GM23248 (cell line): ENCODE measurements around the gene FAM131A. TPM values are rescaled to one million over a fixed set of nuclear protein-coding genes. Genes with fewer than 3 reads are reported as not detected.
"Not testable (repeated sequence)": the region's sequence is repeated elsewhere in the genome, so short reads cannot be mapped to it uniquely, and the experiment has no call there.

Experiments
- DNase-seq: peaks from one replicate; pipeline ENCODE4 v3.0.0-alpha.2; 2015
- H2AFZ ChIP-seq: fragments of 200-600 bp; sonication (generic); 2 replicates; pipeline ENCODE4 v1.6.1; 2016; ENCODE audit warnings: antibody characterized with exemption
- H3F3A ChIP-seq: fragments of 200-600 bp; sonication (generic); 2 replicates; pipeline ENCODE4 v1.6.1; 2016; ENCODE audit warnings: mild to moderate bottlenecking, antibody characterized with exemption, mixed run types; ENCODE audit not compliant: insufficient read depth
- H3K27ac ChIP-seq: fragments of 200-600 bp; sonication (generic); 2 replicates; pipeline ENCODE4 v1.5.1; 2016; ENCODE audit warnings: mild to moderate bottlenecking
- H3K27me3 ChIP-seq: fragments of 200-600 bp; sonication (generic); replicated peaks from 2 replicates; pipeline ENCODE4 v1.6.1; 2016; ENCODE audit warnings: mild to moderate bottlenecking; ENCODE audit not compliant: insufficient read depth
- H3K36me3 ChIP-seq: fragments of 200-600 bp; sonication (generic); 2 replicates; pipeline ENCODE4 v1.6.1; 2016; ENCODE audit warnings: low read depth, mild to moderate bottlenecking
- H3K4me1 ChIP-seq: fragments of 200-600 bp; sonication (generic); 2 replicates; pipeline ENCODE4 v1.6.1; 2016; ENCODE audit warnings: mild to moderate bottlenecking; ENCODE audit not compliant: insufficient read depth
- H3K4me2 ChIP-seq: fragments of 200-600 bp; sonication (generic); one replicate; pipeline ENCODE4 v1.6.1; 2016; ENCODE audit warnings: mild to moderate bottlenecking; ENCODE audit not compliant: unreplicated experiment
- H3K4me3 ChIP-seq: fragments of 200-600 bp; sonication (generic); 2 replicates; pipeline ENCODE4 v1.5.1; 2016; ENCODE audit warnings: mild to moderate bottlenecking
- H3K79me2 ChIP-seq: fragments of 200-600 bp; sonication (generic); 2 replicates; pipeline ENCODE4 v1.6.1; 2016; ENCODE audit warnings: mild to moderate bottlenecking; ENCODE audit not compliant: insufficient read depth
- H3K9ac ChIP-seq: fragments of 200-600 bp; sonication (generic); 2 replicates; pipeline ENCODE4 v1.6.1; 2016; ENCODE audit warnings: mild to moderate bottlenecking
- H3K9me2 ChIP-seq: fragments of 200-600 bp; sonication (generic); 2 replicates; pipeline ENCODE4 v1.6.1; 2016; ENCODE audit warnings: mixed run types, mild to moderate bottlenecking, moderate library complexity; ENCODE audit not compliant: insufficient read depth
- H3K9me3 ChIP-seq: fragments of 200-600 bp; sonication (generic); one replicate; pipeline ENCODE4 v1.6.1; 2017; ENCODE audit warnings: low read depth
- H4K20me1 ChIP-seq: fragments of 200-600 bp; sonication (generic); 2 replicates; pipeline ENCODE4 v1.6.0; 2016; ENCODE audit not compliant: insufficient read depth
- EZH2 ChIP-seq: fragments of 200-600 bp; sonication (generic); IDR thresholded peaks from 2 replicates; pipeline ENCODE4 v1.6.1; 2018; ENCODE audit warnings: antibody characterized with exemption, mild to moderate bottlenecking; ENCODE audit not compliant: insufficient read depth, poor library complexity, severe bottlenecking
- EZH2phosphoT487 ChIP-seq: fragments of 200-600 bp; sonication (generic); IDR thresholded peaks from 2 replicates; pipeline ENCODE4 v1.6.1; 2018; ENCODE audit warnings: antibody characterized with exemption, moderate library complexity, mild to moderate bottlenecking, low read depth; ENCODE audit not compliant: insufficient read depth
- WGBS, 2 experiments: methylation state at CpG; one replicate each; pipeline ENCODE4 v1.1.6; 2015 to 2017; ENCODE audit warnings: low lambda C conversion rate in 2 of 2, low coverage in 1 of 2; ENCODE audit errors: missing lambda C conversion rate in 2 of 2; 5-methylcytosine and 5-hydroxymethylcytosine counted together
- in situ Hi-C: fragments of 300-500 bp; cut with MboI; formaldehyde crosslinking; loops from 2 replicates; pipeline ENCODE4 v1.15.0; 2020
- polyA plus RNA-seq: library from polyadenylated mRNA; unstranded; fragments of >200 nt; fragmentation: Nextera tagmentation; extraction: Ambion mirVana; gene quantifications from 2 replicates; pipeline ENCODE4 v1.2.1, GENCODE V29; 2016
- total RNA-seq: library from RNA; depleted of rRNA; stranded (reverse); fragments of >200 nt; shearing (Covaris generic); gene quantifications from 2 replicates; pipeline ENCODE4 v1.2.3, GENCODE V29; 2014

FAM131A gene
- total and polyA plus RNA-seq, 2 experiments from 2014 or later: 7.0 to 24.5 TPM

- TF ChIP-seq EZH2phosphoT487 (no peak), EZH2 (no peak)
- H2AFZ ChIP-seq: no peak overlapping the region
- peaks cover 55% of the 10 kb centered on the region for H3K4me1 ChIP-seq
- no peaks in the 10 kb centered on the region for H3K9me2 ChIP-seq
- peaks cover 11% of the 10 kb centered on the region; the same call in 1 of the 2 replicates for H3K36me3 ChIP-seq
- H3K9me3 ChIP-seq: no peaks in the 10 kb centered on the region
- 34 to 36% methylated on average over 35 to 36 of the region's 37 CpGs for WGBS, 2 experiments
- H3K27ac ChIP-seq: peak overlapping the region; percentile 94
- peaks cover 47% of the 10 kb centered on the region for H3K79me2 ChIP-seq
- H3K9ac ChIP-seq: no peak overlapping the region
- H3K4me2 ChIP-seq: peak overlapping the region; percentile 13
- no peak overlapping the region for H3K4me3 ChIP-seq
- in situ Hi-C loops: no loop called here
- DNase-seq: peak; percentile 54
- peaks cover 41% of the 10 kb centered on the region for H3F3A ChIP-seq
- H3K27me3 ChIP-seq: no peaks in the 10 kb centered on the region
- no peaks in the 10 kb centered on the region for H4K20me1 ChIP-seq
Observed at GRCh38 chr3:184338511-184338945, 1.1 kb downstream of the FAM131A start.

- H3K4me1 ChIP-seq: peaks cover 50% of the 10 kb centered on the region
- H3K36me3 ChIP-seq: peaks cover 8% of the 10 kb centered on the region; the same call in 1 of the 2 replicates
- no peak for DNase-seq
- H3K27me3 ChIP-seq: no peaks in the 10 kb centered on the region
- no peak overlapping the region for H3K4me3 ChIP-seq
- WGBS, 2 experiments: 71 to 75% methylated on average over 6 to 8 of the region's 8 CpGs
- no peaks in the 10 kb centered on the region for H3K9me2 ChIP-seq
- H3K27ac ChIP-seq: no peak overlapping the region
- H3K9me3 ChIP-seq: no peaks in the 10 kb centered on the region
- peaks cover 46% of the 10 kb centered on the region for H3K79me2 ChIP-seq
- in situ Hi-C loops: no loop called here
- H3K4me2 ChIP-seq: no peak overlapping the region
- H2AFZ ChIP-seq: no peak overlapping the region
- TF ChIP-seq EZH2: no peak
- no peaks in the 10 kb centered on the region for H4K20me1 ChIP-seq
- peaks cover 37% of the 10 kb centered on the region for H3F3A ChIP-seq
- no peak overlapping the region for H3K9ac ChIP-seq
Observed at GRCh38 chr3:184339001-184339400, 1.6 kb downstream of the FAM131A start.

- in situ Hi-C loops, H3K27ac ChIP-seq: not testable (repeated sequence)
- 94 to 95% methylated on average over 19 of the region's 19 CpGs for WGBS, 2 experiments
Observed at GRCh38 chr3:184339451-184340135, 2.2 kb downstream of the FAM131A start.

GRCh38 chr3:184341925-184342324 lies 4.5 kb downstream of the FAM131A start:
- Histone ChIP-seq H3K4me2 (no peak overlapping the region), H3K4me3 (no peak overlapping the region), H3K9ac (no peak overlapping the region), H3K79me2 (peaks cover 39% of the 10 kb centered on the region), H3K9me2 (no peaks in the 10 kb centered on the region), H4K20me1 (no peaks in the 10 kb centered on the region), H2AFZ (no peak overlapping the region), H3K4me1 (peaks cover 39% of the 10 kb centered on the region), H3F3A (peaks cover 15% of the 10 kb centered on the region), H3K9me3 (no peaks in the 10 kb centered on the region), H3K36me3 (no peaks in the 10 kb centered on the region), H3K27ac (no peak overlapping the region), H3K27me3 (no peaks in the 10 kb centered on the region)
- TF ChIP-seq EZH2phosphoT487 (no peak), EZH2 (no peak)
- no peak for DNase-seq
- WGBS, 2 experiments: 87 to 95% methylated on average over 7 of the region's 7 CpGs
- in situ Hi-C loops: no loop called here

More at GRCh38 chr3:184339451-184340135, 2.2 kb downstream of the FAM131A start:
- H3K4me2 ChIP-seq, H3K36me3 ChIP-seq, H3K9me3 ChIP-seq, H3K9ac ChIP-seq, H3K27me3 ChIP-seq, H4K20me1 ChIP-seq, H3K4me3 ChIP-seq, H3K9me2 ChIP-seq, H2AFZ ChIP-seq, DNase-seq: not testable (repeated sequence)
- Histone ChIP-seq H3K79me2 (peaks cover 46% of the 10 kb centered on the region), H3F3A (peaks cover 31% of the 10 kb centered on the region), H3K4me1 (peaks cover 45% of the 10 kb centered on the region)
